NB4 (cell line): ENCODE data around the gene RHBDD3.

ENCODE experiments used
- CTCF ChIP-seq: IDR thresholded peaks from one replicate; pipeline ENCODE4 v1.5.1; 2012; ENCODE audit warnings: low read depth, low read length
- MAX ChIP-seq: IDR thresholded peaks from 2 replicates; pipeline ENCODE4 v1.6.1; 2011; ENCODE audit warnings: low read depth, low read length
- MYC ChIP-seq: IDR thresholded peaks from 2 replicates; pipeline ENCODE4 v1.6.1; 2011; ENCODE audit warnings: low read depth, low read length
- POLR2A ChIP-seq: IDR thresholded peaks from 2 replicates; pipeline ENCODE4 v1.6.1; 2011; ENCODE audit warnings: mild to moderate bottlenecking; ENCODE audit not compliant: insufficient read length; ENCODE audit errors: extremely low read depth

GRCh38 chr22:29255064-29255621, 12.6 kb downstream of the RHBDD3 start:
- TF ChIP-seq POLR2A (no peak), CTCF (no peak), MAX (no peak), MYC (no peak)
